Esophagus squamous epithelium (tissue), 4 donors: ENCODE data around the gene ANK2.

Experiments
- POLR2A ChIP-seq, 4 donors: fragments of 450-650 bp; IDR thresholded peaks; one replicate each; pipeline ENCODE4 v1.6.1; 2017; ENCODE audit warnings: antibody characterized with exemption in 4 of 4, mild to moderate bottlenecking in 4 of 4, moderate library complexity in 3 of 4
- TF ChIP-seq, protein P1 (sequence below), 6 experiments: fragments of 450-650 bp in 4 of 6; fragments of 200-600 bp in 2 of 6; sonication (generic) in 2 of 6; IDR thresholded peaks; one replicate each; pipeline ENCODE4 v1.5.1; 2016 to 2019; ENCODE audit warnings: antibody characterized with exemption in 6 of 6, mild to moderate bottlenecking in 4 of 6, moderate library complexity in 4 of 6

DNA sequence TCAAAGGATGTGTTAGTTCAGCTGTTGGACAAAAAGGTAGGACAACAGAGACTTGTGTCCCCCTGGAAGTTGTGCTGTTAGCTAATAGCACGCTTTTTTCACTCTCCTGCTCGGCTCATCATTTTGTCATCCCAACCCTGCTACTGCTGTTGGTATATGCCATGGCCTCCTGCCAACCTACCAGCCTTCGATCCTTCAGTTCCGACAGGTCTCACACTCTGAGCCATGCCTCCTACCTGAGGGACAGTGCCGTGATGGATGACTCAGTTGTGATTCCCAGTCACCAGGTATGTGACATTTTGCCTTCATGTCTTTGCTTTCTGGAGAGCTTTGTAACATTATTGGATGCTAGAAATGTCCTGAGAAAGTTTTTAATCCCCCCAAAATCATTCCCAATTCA lies 268.1 kb downstream of the ANK2 start:
- TF ChIP-seq, protein P1, sequence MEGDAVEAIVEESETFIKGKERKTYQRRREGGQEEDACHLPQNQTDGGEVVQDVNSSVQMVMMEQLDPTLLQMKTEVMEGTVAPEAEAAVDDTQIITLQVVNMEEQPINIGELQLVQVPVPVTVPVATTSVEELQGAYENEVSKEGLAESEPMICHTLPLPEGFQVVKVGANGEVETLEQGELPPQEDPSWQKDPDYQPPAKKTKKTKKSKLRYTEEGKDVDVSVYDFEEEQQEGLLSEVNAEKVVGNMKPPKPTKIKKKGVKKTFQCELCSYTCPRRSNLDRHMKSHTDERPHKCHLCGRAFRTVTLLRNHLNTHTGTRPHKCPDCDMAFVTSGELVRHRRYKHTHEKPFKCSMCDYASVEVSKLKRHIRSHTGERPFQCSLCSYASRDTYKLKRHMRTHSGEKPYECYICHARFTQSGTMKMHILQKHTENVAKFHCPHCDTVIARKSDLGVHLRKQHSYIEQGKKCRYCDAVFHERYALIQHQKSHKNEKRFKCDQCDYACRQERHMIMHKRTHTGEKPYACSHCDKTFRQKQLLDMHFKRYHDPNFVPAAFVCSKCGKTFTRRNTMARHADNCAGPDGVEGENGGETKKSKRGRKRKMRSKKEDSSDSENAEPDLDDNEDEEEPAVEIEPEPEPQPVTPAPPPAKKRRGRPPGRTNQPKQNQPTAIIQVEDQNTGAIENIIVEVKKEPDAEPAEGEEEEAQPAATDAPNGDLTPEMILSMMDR (IDR thresholded peaks at IDR 0.05), result no peak
- no peak for TF ChIP-seq POLR2A (IDR thresholded peaks at IDR 0.05)
